Activated CD8-positive, alpha-beta T cell treated with anti-CD3 and anti-CD28 coated beads for 36 hours (primary cell): ENCODE data around the gene VWA2. TPM values are rescaled to one million over a fixed set of nuclear protein-coding genes. Genes with fewer than 3 reads are reported as not detected.

Source experiments
- ATAC-seq: fragments of 200-7000 bp; cut with Tn5 transposase; one replicate; pipeline ENCODE4 v1.10.0; 2021; ENCODE audit warnings: mild to moderate bottlenecking, moderate library complexity
- CTCF ChIA-PET: fragments of 350-600 bp; sonication (Branson Sonifier 250); formaldehyde crosslinking; loops from one replicate; lab custom pipeline; 2021; ENCODE audit warnings: antibody characterized with exemption; lab: Charles Lee
- POLR2A ChIA-PET: fragments of 350-600 bp; sonication (Branson Sonifier 250); formaldehyde crosslinking; loops from one replicate; lab custom pipeline; 2021; ENCODE audit warnings: antibody characterized with exemption; lab: Charles Lee
- DNase-seq: peaks from one replicate; pipeline ENCODE4 v3.0.0-alpha.2; 2020
- H3K27ac Mint-ChIP-seq: one replicate; pipeline ENCODE4 v1.8.0; 2021; ENCODE audit warnings: mild to moderate bottlenecking, mixed read lengths
- H3K27me3 Mint-ChIP-seq: one replicate; pipeline ENCODE4 v1.8.0; 2021; ENCODE audit warnings: mixed read lengths
- H3K36me3 Mint-ChIP-seq: one replicate; pipeline ENCODE4 v1.8.0; 2021; ENCODE audit warnings: low read depth, mixed read lengths
- H3K4me1 Mint-ChIP-seq: one replicate; pipeline ENCODE4 v1.8.0; 2021; ENCODE audit warnings: low read depth, mixed read lengths
- H3K4me3 Mint-ChIP-seq: one replicate; pipeline ENCODE4 v1.8.0; 2021; ENCODE audit warnings: mild to moderate bottlenecking, moderate library complexity, mixed read lengths
- H3K9me3 Mint-ChIP-seq: one replicate; pipeline ENCODE4 v1.8.0; 2021; ENCODE audit warnings: mixed read lengths
- intact Hi-C: fragments of 100-400 bp; cut with micrococcal nuclease; formaldehyde crosslinking; loops from one replicate; pipeline ENCODE4 v1.10.0; 2022
- total RNA-seq, 2 experiments: library from RNA; stranded (reverse); gene quantifications; one replicate each; pipeline ENCODE4 v1.2.3, GENCODE V29; 2021
- TF ChIP-seq, protein P1 (sequence below): fragments of 200-600 bp; IDR thresholded peaks from one replicate; pipeline ENCODE4 v1.8.0; 2022; ENCODE audit warnings: antibody characterized with exemption, mild to moderate bottlenecking

Gene VWA2
- total RNA-seq, 2 experiments from 2014 or later: not detected

DNA sequence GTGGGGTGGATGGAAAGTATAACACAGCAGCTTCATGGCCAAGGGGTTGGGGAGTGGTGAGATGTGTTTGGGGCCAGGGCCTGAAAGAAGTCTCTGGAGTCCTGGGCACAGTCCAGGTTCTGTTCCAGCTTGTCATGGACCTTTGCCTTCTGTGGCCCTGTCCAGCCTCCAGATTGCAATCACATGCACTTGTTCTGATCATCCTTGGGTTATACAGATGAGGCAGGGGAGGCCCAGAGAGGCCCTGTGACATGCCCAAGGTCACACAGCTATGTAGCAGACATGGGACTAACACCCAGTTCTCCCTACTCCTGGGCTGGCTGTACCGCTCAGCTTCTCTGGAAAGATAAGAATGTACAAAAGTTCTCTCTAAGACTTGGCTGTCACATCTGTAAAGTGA, 11.7 kb downstream of the VWA2 start:
- Mint-ChIP-seq H3K4me3 (no peak overlapping the region), H3K9me3 (no peaks in the 10 kb centered on the region), H3K4me1 (no peaks in the 10 kb centered on the region), H3K36me3 (no peaks in the 10 kb centered on the region), H3K27ac (no peak overlapping the region), H3K27me3 (peaks cover 3% of the 10 kb centered on the region)
- TF ChIP-seq, protein P1, sequence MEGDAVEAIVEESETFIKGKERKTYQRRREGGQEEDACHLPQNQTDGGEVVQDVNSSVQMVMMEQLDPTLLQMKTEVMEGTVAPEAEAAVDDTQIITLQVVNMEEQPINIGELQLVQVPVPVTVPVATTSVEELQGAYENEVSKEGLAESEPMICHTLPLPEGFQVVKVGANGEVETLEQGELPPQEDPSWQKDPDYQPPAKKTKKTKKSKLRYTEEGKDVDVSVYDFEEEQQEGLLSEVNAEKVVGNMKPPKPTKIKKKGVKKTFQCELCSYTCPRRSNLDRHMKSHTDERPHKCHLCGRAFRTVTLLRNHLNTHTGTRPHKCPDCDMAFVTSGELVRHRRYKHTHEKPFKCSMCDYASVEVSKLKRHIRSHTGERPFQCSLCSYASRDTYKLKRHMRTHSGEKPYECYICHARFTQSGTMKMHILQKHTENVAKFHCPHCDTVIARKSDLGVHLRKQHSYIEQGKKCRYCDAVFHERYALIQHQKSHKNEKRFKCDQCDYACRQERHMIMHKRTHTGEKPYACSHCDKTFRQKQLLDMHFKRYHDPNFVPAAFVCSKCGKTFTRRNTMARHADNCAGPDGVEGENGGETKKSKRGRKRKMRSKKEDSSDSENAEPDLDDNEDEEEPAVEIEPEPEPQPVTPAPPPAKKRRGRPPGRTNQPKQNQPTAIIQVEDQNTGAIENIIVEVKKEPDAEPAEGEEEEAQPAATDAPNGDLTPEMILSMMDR: no peak
- CTCF ChIA-PET: no interaction called here
- intact Hi-C loops: no loop called here
- DNase-seq (no peak), ATAC-seq (no peak)
- POLR2A ChIA-PET: no interaction called here

GRCh38 chr10:114252092-114252491, 13.0 kb downstream of the VWA2 start:
- POLR2A ChIA-PET: no interaction called here
- no peaks in the 10 kb centered on the region for H3K36me3 Mint-ChIP-seq
- CTCF ChIA-PET: no interaction called here
- no peaks in the 10 kb centered on the region for H3K4me1 Mint-ChIP-seq
- DNase-seq (no peak), ATAC-seq (no peak)
- H3K9me3 Mint-ChIP-seq: no peaks in the 10 kb centered on the region
- intact Hi-C loops: no loop called here
- H3K27me3 Mint-ChIP-seq: peaks cover 1% of the 10 kb centered on the region
- H3K4me3 Mint-ChIP-seq: no peak overlapping the region
- H3K27ac Mint-ChIP-seq: no peak overlapping the region
- TF ChIP-seq, protein P1: no peak

- ChIA-PET CTCF (no interaction called here), POLR2A (no interaction called here)
- Mint-ChIP-seq H3K9me3 (no peaks in the 10 kb centered on the region), H3K36me3 (no peaks in the 10 kb centered on the region), H3K27ac (no peak overlapping the region), H3K4me1 (no peaks in the 10 kb centered on the region), H3K27me3 (peaks cover 1% of the 10 kb centered on the region), H3K4me3 (no peak overlapping the region)
- ATAC-seq: peak; percentile 49
- TF ChIP-seq, protein P1: no peak
- no peak for DNase-seq
- intact Hi-C loops: no loop called here
These were observed 13.8 kb downstream of the VWA2 start for GRCh38 chr10:114252883-114253282.

- ATAC-seq (no peak), DNase-seq (no peak)
- ChIA-PET CTCF (interaction anchor here (1.4 kb wide), 1 partner anchor 48 kb away, joined by 5 read pairs; no protein-coding TSS in a partner anchor), POLR2A (no interaction called here)
- intact Hi-C loops: no loop called here
- TF ChIP-seq, protein P1: no peak
- H3K9me3 Mint-ChIP-seq: no peaks in the 10 kb centered on the region
- H3K27me3 Mint-ChIP-seq: peaks cover 1% of the 10 kb centered on the region
- H3K36me3 Mint-ChIP-seq: no peaks in the 10 kb centered on the region
- no peak overlapping the region for H3K4me3 Mint-ChIP-seq
- H3K4me1 Mint-ChIP-seq: peaks cover 7% of the 10 kb centered on the region
- no peak overlapping the region for H3K27ac Mint-ChIP-seq
These were observed 16.2 kb downstream of the VWA2 start for GRCh38 chr10:114255227-114255626.

GRCh38 chr10:114256008-114256765, 17.1 kb downstream of the VWA2 start:
- Mint-ChIP-seq H3K27me3 (peaks cover 1% of the 10 kb centered on the region), H3K27ac (no peak overlapping the region), H3K9me3 (no peaks in the 10 kb centered on the region), H3K4me3 (no peak overlapping the region), H3K36me3 (no peaks in the 10 kb centered on the region), H3K4me1 (peaks cover 7% of the 10 kb centered on the region)
- DNase-seq (no peak), ATAC-seq (no peak)
- intact Hi-C loops: no loop called here
- TF ChIP-seq, protein P1: no peak
- ChIA-PET CTCF (interaction anchor here (1.4 kb wide), 1 partner anchor 48 kb away, joined by 5 read pairs; no protein-coding TSS in a partner anchor), POLR2A (no interaction called here)
